ENCODE results near the gene ARRDC5. TPM values are rescaled to one million over a fixed set of nuclear protein-coding genes. Genes with fewer than 3 reads are reported as not detected.

Gene ARRDC5
- total and polyA plus RNA-seq, 2 of the 13 experiments (the other 11 are each of a cell fraction or from before 2014, with no cell fraction given), result not detected

DNA sequence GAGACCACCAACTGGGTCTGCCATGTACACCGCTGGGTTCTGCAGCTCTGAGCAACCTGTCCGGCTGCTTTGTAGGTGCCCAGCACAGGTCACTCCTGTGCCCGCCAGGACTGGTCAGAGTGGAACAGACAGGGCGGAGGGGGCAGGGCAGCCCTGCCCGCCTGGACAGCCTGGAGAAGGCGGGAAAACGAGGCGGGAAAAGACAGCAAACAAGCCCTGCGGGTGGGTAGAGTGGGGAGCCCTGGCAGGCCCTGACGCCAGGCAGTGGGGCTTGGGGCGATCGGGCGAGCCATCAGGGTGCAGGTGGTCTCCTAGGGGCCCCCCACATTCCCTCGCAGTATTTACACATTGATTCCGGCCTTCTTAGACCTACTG lies 6.1 kb upstream of the ARRDC5 start (continued):
- TF ChIP-seq ZNF780A (CRISPR knock-in tag; IDR thresholded peaks at IDR 0.05) (no peak; the same call in 1 of the 2 replicates), REXO4 (CRISPR knock-in tag; IDR thresholded peaks at IDR 0.05; ENCODE audit: borderline replicate concordance) (no peak), ZNF605 (CRISPR knock-in tag; IDR thresholded peaks at IDR 0.05) (no peak), PHF8 (CRISPR knock-in tag; IDR thresholded peaks at IDR 0.05) (0 out of 2 replicates have a peak, but pooled peaks have one; percentile 5), RXRB (CRISPR knock-in tag; IDR thresholded peaks at IDR 0.05; ENCODE audit: borderline replicate concordance) (no peak), ZNF124 (CRISPR knock-in tag; IDR thresholded peaks at IDR 0.05) (no peak), STAT5B (CRISPR knock-in tag; IDR thresholded peaks at IDR 0.05) (peak; percentile 66; the same call in 1 of the 2 replicates), KLF6 (CRISPR knock-in tag; IDR thresholded peaks at IDR 0.05) (no peak), NFKB2 (CRISPR knock-in tag; IDR thresholded peaks at IDR 0.05; ENCODE audit: borderline replicate concordance) (no peak), ZNF12 (CRISPR knock-in tag; IDR thresholded peaks at IDR 0.05) (no peak), ZSCAN25 (CRISPR knock-in tag; IDR thresholded peaks at IDR 0.05) (no peak), ZNF143 (CRISPR knock-in tag; IDR thresholded peaks at IDR 0.05) (no peak), NFATC3 (CRISPR knock-in tag; IDR thresholded peaks at IDR 0.05) (peak; percentile 54; the same call in 1 of the 2 replicates), ZNF180 (CRISPR knock-in tag; IDR thresholded peaks at IDR 0.05; ENCODE audit: borderline replicate concordance, low read depth) (no peak), HOXA3 (CRISPR knock-in tag; IDR thresholded peaks at IDR 0.05) (no peak), ZNF747 (CRISPR knock-in tag; IDR thresholded peaks at IDR 0.05; ENCODE audit: borderline replicate concordance) (no peak), MTA1 (CRISPR knock-in tag; IDR thresholded peaks at IDR 0.05; ENCODE audit: borderline replicate concordance) (peak; percentile 85; the same call in 1 of the 2 replicates)
- TF ChIP-seq, protein P1, sequence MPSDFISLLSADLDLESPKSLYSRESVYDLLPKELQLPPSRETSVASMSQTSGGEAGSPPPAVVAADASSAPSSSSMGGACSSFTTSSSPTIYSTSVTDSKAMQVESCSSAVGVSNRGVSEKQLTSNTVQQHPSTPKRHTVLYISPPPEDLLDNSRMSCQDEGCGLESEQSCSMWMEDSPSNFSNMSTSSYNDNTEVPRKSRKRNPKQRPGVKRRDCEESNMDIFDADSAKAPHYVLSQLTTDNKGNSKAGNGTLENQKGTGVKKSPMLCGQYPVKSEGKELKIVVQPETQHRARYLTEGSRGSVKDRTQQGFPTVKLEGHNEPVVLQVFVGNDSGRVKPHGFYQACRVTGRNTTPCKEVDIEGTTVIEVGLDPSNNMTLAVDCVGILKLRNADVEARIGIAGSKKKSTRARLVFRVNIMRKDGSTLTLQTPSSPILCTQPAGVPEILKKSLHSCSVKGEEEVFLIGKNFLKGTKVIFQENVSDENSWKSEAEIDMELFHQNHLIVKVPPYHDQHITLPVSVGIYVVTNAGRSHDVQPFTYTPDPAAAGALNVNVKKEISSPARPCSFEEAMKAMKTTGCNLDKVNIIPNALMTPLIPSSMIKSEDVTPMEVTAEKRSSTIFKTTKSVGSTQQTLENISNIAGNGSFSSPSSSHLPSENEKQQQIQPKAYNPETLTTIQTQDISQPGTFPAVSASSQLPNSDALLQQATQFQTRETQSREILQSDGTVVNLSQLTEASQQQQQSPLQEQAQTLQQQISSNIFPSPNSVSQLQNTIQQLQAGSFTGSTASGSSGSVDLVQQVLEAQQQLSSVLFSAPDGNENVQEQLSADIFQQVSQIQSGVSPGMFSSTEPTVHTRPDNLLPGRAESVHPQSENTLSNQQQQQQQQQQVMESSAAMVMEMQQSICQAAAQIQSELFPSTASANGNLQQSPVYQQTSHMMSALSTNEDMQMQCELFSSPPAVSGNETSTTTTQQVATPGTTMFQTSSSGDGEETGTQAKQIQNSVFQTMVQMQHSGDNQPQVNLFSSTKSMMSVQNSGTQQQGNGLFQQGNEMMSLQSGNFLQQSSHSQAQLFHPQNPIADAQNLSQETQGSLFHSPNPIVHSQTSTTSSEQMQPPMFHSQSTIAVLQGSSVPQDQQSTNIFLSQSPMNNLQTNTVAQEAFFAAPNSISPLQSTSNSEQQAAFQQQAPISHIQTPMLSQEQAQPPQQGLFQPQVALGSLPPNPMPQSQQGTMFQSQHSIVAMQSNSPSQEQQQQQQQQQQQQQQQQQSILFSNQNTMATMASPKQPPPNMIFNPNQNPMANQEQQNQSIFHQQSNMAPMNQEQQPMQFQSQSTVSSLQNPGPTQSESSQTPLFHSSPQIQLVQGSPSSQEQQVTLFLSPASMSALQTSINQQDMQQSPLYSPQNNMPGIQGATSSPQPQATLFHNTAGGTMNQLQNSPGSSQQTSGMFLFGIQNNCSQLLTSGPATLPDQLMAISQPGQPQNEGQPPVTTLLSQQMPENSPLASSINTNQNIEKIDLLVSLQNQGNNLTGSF (CRISPR knock-in tag; IDR thresholded peaks at IDR 0.05), result no peak
- TF ChIP-seq, protein P2, sequence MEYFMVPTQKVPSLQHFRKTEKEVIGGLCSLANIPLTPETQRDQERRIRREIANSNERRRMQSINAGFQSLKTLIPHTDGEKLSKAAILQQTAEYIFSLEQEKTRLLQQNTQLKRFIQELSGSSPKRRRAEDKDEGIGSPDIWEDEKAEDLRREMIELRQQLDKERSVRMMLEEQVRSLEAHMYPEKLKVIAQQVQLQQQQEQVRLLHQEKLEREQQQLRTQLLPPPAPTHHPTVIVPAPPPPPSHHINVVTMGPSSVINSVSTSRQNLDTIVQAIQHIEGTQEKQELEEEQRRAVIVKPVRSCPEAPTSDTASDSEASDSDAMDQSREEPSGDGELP (IDR thresholded peaks at IDR 0.05; ENCODE audit: borderline replicate concordance, low read depth), result peak; percentile 0; the same call in 1 of the 2 replicates
- TF ChIP-seq, protein P3, sequence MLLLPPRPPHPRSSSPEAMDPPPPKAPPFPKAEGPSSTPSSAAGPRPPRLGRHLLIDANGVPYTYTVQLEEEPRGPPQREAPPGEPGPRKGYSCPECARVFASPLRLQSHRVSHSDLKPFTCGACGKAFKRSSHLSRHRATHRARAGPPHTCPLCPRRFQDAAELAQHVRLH (CRISPR knock-in tag; IDR thresholded peaks at IDR 0.05; ENCODE audit: borderline replicate concordance, low read depth), result no peak
- TF ChIP-seq, protein P4, sequence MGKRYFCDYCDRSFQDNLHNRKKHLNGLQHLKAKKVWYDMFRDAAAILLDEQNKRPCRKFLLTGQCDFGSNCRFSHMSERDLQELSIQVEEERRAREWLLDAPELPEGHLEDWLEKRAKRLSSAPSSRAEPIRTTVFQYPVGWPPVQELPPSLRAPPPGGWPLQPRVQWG (CRISPR knock-in tag; IDR thresholded peaks at IDR 0.05; ENCODE audit: borderline replicate concordance, low read depth), result no peak
- TF ChIP-seq, protein P5, sequence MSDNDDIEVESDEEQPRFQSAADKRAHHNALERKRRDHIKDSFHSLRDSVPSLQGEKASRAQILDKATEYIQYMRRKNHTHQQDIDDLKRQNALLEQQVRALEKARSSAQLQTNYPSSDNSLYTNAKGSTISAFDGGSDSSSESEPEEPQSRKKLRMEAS (IDR thresholded peaks at IDR 0.05), result peak; percentile 80
- TF ChIP-seq, protein P6, sequence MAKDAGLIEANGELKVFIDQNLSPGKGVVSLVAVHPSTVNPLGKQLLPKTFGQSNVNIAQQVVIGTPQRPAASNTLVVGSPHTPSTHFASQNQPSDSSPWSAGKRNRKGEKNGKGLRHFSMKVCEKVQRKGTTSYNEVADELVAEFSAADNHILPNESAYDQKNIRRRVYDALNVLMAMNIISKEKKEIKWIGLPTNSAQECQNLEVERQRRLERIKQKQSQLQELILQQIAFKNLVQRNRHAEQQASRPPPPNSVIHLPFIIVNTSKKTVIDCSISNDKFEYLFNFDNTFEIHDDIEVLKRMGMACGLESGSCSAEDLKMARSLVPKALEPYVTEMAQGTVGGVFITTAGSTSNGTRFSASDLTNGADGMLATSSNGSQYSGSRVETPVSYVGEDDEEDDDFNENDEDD (CRISPR knock-in tag; IDR thresholded peaks at IDR 0.05; ENCODE audit: borderline replicate concordance), result peak; percentile 96
- TF ChIP-seq, protein P7, sequence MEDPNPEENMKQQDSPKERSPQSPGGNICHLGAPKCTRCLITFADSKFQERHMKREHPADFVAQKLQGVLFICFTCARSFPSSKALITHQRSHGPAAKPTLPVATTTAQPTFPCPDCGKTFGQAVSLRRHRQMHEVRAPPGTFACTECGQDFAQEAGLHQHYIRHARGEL (CRISPR knock-in tag; IDR thresholded peaks at IDR 0.05), result no peak
